ENCODE measurements around the gene HDAC11. TPM values are rescaled to one million over a fixed set of nuclear protein-coding genes. Genes with fewer than 3 reads are reported as not detected.

HDAC11 gene
- total and polyA plus RNA-seq, 8 donors: 14.0 to 22.0 (median 20.8) TPM

- ATAC-seq: no peak
- TF ChIP-seq, protein P1, sequence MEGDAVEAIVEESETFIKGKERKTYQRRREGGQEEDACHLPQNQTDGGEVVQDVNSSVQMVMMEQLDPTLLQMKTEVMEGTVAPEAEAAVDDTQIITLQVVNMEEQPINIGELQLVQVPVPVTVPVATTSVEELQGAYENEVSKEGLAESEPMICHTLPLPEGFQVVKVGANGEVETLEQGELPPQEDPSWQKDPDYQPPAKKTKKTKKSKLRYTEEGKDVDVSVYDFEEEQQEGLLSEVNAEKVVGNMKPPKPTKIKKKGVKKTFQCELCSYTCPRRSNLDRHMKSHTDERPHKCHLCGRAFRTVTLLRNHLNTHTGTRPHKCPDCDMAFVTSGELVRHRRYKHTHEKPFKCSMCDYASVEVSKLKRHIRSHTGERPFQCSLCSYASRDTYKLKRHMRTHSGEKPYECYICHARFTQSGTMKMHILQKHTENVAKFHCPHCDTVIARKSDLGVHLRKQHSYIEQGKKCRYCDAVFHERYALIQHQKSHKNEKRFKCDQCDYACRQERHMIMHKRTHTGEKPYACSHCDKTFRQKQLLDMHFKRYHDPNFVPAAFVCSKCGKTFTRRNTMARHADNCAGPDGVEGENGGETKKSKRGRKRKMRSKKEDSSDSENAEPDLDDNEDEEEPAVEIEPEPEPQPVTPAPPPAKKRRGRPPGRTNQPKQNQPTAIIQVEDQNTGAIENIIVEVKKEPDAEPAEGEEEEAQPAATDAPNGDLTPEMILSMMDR (IDR thresholded peaks at IDR 0.05): no peak
- no peak overlapping the region for H3K27ac ChIP-seq
- H3K36me3 ChIP-seq: peaks cover 0 to 8% of the 10 kb centered on the region in 2 donors
- no peaks in the 10 kb centered on the region for H3K27me3 ChIP-seq
- intact Hi-C loops (cut with DNase I): loop anchor here in 1 of 2 donors (10.0 kb wide), 1 partner anchor 147 kb away; no protein-coding TSS in a partner anchor
- no peaks in the 10 kb centered on the region for H3K9me3 ChIP-seq
- H3K4me3 ChIP-seq: no peak overlapping the region
- H3K4me1 ChIP-seq: no peaks in the 10 kb centered on the region
- no peak for DNase-seq
These were observed 27.6 kb downstream of the HDAC11 start for GRCh38 chr3:13507570-13508339.

DNA sequence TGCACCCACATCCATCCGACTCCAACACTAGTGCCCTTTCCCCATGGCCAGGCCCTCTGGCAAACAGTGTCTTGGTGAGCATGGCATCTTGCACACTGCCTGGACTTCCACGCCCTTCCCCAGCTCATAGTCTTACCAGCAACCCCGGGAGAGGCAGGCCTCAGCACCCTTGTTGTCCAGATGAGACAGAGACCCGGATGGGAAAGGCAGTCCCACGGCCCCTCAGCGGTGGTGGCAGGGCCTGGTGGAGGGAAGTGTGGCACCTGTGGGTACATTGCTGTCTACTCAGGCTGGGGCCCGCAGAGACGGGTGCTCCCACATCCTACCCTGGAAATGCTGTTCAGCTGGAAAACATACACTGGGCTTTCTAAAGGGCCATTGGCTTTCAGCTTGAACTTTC is 28.4 kb downstream of the HDAC11 start:
- intact Hi-C loops (cut with DNase I): loop anchor here in 1 of 2 donors (10.0 kb wide), 1 partner anchor 146 kb away; no protein-coding TSS in a partner anchor
- DNase-seq: no peak
- Histone ChIP-seq H3K4me1 (no peaks in the 10 kb centered on the region), H3K36me3 (peaks cover 0 to 5% of the 10 kb centered on the region in 2 donors), H3K9me3 (no peaks in the 10 kb centered on the region), H3K27me3 (no peaks in the 10 kb centered on the region), H3K27ac (no peak overlapping the region), H3K4me3 (no peak overlapping the region)
- no peak for ATAC-seq
- TF ChIP-seq, protein P1 (IDR thresholded peaks at IDR 0.05): no peak

- DNase-seq: no peak
- H3K36me3 ChIP-seq: peaks cover 0 to 2% of the 10 kb centered on the region in 2 donors
- intact Hi-C loops (cut with DNase I): loop anchor here in 1 of 2 donors (10.0 kb wide), 1 partner anchor 146 kb away; no protein-coding TSS in a partner anchor
- H3K27me3 ChIP-seq: no peaks in the 10 kb centered on the region
- H3K9me3 ChIP-seq: no peaks in the 10 kb centered on the region
- no peak overlapping the region for H3K4me3 ChIP-seq
- ATAC-seq: no peak
- H3K27ac ChIP-seq: no peak overlapping the region
- no peaks in the 10 kb centered on the region for H3K4me1 ChIP-seq
- TF ChIP-seq, protein P1 (IDR thresholded peaks at IDR 0.05): no peak
These were observed 29.1 kb downstream of the HDAC11 start for GRCh38 chr3:13509059-13509815.

DNA sequence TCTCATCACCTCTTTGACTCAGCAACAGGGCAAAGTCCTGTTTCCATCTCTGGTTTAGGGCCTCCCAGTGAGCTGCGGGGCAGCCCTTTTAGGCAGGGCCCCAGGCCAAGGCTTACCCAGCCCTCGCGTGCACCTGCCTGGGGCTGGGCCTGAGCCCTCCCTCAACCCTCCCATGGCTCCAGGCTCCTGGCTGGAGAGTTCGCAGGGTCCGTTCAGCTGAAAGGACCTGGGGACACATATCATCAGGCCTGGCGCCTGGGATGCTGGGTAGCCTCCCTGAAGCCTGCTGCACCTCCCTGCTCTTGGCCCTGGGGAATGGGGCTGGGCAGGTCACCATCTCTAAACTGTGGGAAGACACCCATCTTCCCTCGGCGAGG is 29.7 kb downstream of the HDAC11 start:
- no peak overlapping the region for H3K27ac ChIP-seq
- H3K9me3 ChIP-seq: no peaks in the 10 kb centered on the region
- TF ChIP-seq, protein P1 (IDR thresholded peaks at IDR 0.05): no peak
- H3K36me3 ChIP-seq: no peaks in the 10 kb centered on the region
- no peaks in the 10 kb centered on the region for H3K4me1 ChIP-seq
- ATAC-seq (no peak), DNase-seq (no peak)
- no peak overlapping the region for H3K4me3 ChIP-seq
- no peaks in the 10 kb centered on the region for H3K27me3 ChIP-seq
- intact Hi-C loops (cut with DNase I): loop anchor here in 1 of 2 donors (10.0 kb wide), 1 partner anchor 145 kb away; no protein-coding TSS in a partner anchor

- Histone ChIP-seq H3K4me1 (no peaks in the 10 kb centered on the region), H3K36me3 (no peaks in the 10 kb centered on the region), H3K9me3 (no peaks in the 10 kb centered on the region), H3K27ac (no peak overlapping the region), H3K4me3 (no peak overlapping the region), H3K27me3 (peaks cover 0 to 3% of the 10 kb centered on the region in 2 donors)
- intact Hi-C loops (cut with DNase I): no loop called here
- ATAC-seq: no peak
- TF ChIP-seq, protein P1 (IDR thresholded peaks at IDR 0.05): no peak
- no peak for DNase-seq
These were observed 32.3 kb downstream of the HDAC11 start for GRCh38 chr3:13512451-13512850.
